ENCODE data around the gene FOXQ1.
"Not testable (repeated sequence)": the region's sequence is repeated elsewhere in the genome, so short reads cannot be mapped to it uniquely, and the experiment has no call there.

The FOXQ1 gene

GRCh38 chr6:1322696-1323219 is 10.9 kb downstream of the FOXQ1 start:
- DNase-seq: no peak

- no peak for DNase-seq
These were observed 13.0 kb downstream of the FOXQ1 start for GRCh38 chr6:1324936-1325335.

- DNase-seq: no peak
These were observed 13.8 kb downstream of the FOXQ1 start for GRCh38 chr6:1325461-1326309.

- DNase-seq: no peak
These were observed 14.7 kb downstream of the FOXQ1 start for GRCh38 chr6:1326535-1327121.

- DNase-seq: no peak
These were observed 15.7 kb downstream of the FOXQ1 start for GRCh38 chr6:1327630-1328029.

GRCh38 chr6:1328129-1328800 is 16.4 kb downstream of the FOXQ1 start:
- DNase-seq: no peak

GRCh38 chr6:1329708-1330107 is 17.8 kb downstream of the FOXQ1 start:
- no peak for DNase-seq

- no peak for DNase-seq
These were observed 22.8 kb downstream of the FOXQ1 start for GRCh38 chr6:1334684-1335083.

GRCh38 chr6:1335367-1336037 is 23.6 kb downstream of the FOXQ1 start:
- no peak for DNase-seq

- no peak for DNase-seq
These were observed 24.4 kb downstream of the FOXQ1 start for GRCh38 chr6:1336246-1336843.

- DNase-seq: no peak
These were observed 25.9 kb downstream of the FOXQ1 start for GRCh38 chr6:1337791-1338190.

GRCh38 chr6:1346101-1346500 is 34.2 kb downstream of the FOXQ1 start:
- no peak for DNase-seq

- no peak for DNase-seq
These were observed 34.7 kb downstream of the FOXQ1 start for GRCh38 chr6:1346558-1347091.

GRCh38 chr6:1347161-1347560 is 35.3 kb downstream of the FOXQ1 start:
- DNase-seq: no peak

GRCh38 chr6:1348675-1349074 is 36.8 kb downstream of the FOXQ1 start:
- no peak for DNase-seq

GRCh38 chr6:1349655-1350054 is 37.8 kb downstream of the FOXQ1 start:
- DNase-seq: no peak

GRCh38 chr6:1351381-1352008 is 39.6 kb downstream of the FOXQ1 start:
- no peak for DNase-seq

GRCh38 chr6:1355068-1355467 is 43.2 kb downstream of the FOXQ1 start:
- not testable (repeated sequence) for DNase-seq

- DNase-seq: not testable (repeated sequence)
These were observed 49.8 kb downstream of the FOXQ1 start for GRCh38 chr6:1361717-1362116.

- DNase-seq: no peak
These were observed 50.7 kb downstream of the FOXQ1 start for GRCh38 chr6:1362643-1363042.

GRCh38 chr6:1363298-1363697 is 51.4 kb downstream of the FOXQ1 start:
- no peak for DNase-seq

Measured in activated effector memory CD4-positive, alpha-beta T cell treated with anti-CD3 and anti-CD28 coated beads, Interleukin-2, amount 50 U/mL, for 16 hours (primary cell).